GM21619 (cell line): ENCODE data around the gene NEK8.
"Not testable (repeated sequence)": the region's sequence is repeated elsewhere in the genome, so short reads cannot be mapped to it uniquely, and the experiment has no call there.

Experiments used
- ATAC-seq: cut with Tn5 transposase; IDR thresholded peaks from one replicate; pipeline ENCODE4 v1.9.1; 2021; ENCODE audit not compliant: unreplicated experiment

Gene NEK8

DNA sequence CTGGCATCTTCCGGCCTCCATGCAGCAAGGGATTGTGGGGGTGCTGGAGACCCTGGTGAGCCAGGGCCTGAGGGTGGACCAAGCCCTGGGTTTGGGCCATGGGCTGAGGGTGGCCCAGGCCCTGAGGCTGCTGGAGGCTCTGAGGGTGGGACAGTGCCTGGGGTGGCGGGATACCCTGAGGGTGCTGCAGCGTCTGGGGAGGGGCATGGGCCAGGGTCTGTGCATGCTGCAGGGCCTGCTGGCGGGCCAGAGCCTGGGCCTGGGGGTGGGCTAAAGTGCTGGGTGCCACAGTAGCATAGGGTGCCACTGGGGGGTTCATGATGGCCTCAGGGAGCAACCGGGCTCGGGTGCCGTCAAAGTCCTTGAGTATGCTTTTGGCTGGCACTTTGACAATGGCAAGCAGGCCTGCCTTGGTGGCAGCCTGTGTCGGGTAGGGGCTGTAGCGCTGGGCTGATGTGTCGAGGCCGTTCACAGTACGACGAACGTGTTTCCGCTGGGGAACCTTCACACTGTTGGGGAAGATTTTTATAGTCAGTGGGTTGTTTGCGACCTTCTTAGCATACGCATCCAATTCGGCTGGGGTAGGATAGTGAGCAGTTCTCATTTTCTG, 30.8 kb downstream of the NEK8 start:
- ATAC-seq, result no peak

DNA sequence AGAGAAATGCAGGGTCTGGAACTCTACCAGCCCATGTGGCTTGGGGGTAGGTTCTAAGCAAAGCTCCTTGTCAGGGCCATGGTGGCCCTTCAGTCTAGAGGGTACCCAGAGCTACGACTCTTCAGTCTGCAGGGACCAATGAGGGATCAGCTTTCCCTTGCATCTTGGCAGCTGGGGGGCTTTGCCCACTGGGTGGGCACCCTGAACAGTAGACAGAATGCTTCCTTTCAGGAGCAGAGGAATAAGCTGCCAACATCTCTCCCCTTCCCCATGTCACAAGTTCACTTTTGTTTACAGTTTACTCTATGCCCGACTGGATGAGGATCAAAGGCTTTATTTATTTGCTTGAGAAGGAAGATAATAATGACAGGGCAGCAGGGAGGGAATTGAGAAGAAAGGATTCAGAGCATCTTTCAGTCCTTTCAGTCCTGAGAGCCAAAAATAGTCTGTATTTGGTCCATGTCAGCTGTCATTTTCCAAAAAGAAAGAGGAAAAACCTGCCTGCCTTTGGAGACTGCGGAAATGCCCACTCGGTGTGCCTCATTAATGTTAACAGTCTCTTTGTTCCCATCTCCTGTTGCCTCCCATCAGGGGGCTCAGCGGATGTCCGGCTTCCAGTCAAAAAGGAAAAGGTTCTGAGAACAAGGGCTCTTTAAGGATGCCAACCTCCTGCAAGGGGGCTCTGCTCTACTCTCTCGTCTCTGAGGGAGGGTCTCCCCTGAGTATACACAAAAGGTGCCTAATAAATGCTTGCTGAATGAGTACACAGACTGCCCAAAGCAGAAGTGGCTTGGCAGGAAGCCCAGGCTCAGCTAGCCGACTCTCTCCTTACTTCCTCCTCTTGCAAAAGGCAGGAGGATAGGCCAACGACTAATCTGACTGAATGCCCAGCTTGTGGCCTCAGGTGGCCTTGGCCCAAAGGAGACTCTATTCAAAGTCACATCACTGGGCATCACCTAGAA, 32.3 kb downstream of the NEK8 start:
- no peak for ATAC-seq

DNA sequence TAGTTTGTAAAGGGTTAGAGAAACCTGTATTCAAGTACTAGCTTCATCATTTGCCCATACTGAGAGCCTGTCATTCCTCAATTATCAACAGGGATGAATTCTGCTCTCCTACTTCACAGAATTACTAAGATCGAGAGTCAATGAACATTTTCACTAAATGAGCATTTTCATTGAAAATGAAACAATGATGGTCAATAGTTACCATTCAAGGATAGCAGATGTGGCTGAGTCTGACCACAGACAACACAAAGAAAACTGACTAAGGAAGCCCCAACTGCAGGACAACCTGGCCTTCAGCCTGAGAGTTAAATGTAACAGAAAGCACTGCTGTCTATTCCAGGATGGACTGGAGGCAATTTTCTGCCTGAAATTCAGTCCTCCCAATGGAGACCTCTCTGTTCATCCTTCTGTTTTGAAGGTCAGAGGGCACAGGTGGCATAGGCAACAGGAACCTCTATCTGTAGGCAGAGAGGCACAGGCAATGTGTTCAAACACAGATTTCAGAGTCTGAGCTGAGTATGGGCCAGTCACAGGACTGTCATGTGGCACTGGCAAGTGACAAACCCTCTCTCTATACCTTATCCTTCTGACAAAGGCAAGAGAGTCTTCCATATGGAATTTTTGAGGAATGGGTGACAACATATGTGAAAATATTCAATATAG, 34.7 kb downstream of the NEK8 start:
- ATAC-seq, result no peak

DNA sequence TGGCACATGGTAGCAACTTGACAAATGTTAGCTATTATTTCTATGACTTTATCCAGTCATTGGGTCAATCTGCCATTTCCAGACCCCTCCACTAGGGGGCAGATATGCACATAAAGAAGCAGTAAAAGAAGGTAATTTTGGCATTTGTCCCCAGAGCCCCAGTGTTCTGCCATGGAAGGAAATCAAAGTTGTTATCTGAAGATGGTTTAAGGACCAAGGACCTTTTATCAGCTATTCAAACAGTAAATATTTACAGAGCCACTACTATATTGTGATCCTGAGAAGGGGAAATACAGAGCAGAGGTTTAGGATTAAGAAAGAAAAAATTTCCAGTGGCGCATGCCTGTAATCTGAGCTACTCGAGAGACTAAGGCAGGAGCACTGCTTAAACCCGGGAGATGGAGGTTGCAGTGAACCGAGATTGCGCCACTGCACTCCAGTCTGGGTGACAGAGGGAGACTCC, 35.2 kb downstream of the NEK8 start:
- no peak for ATAC-seq

DNA sequence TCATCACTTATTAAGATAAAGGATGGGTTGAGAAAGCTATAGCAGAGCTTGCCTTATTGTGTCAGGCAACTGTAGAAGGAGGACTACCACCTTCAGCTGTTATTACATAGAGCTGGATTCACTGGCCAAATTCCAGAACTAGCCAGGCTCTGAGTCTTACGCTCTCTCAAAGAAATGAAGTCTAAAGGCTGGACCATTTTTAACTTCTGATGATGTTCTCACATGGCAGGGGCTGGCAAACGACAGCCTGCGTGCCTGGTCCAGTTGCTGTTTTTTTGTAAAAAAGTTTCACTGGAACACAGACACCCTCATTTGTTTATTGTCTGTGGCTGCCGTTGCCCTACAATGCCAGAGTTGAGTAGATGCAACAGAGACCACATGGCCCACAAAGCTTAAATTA, 36.5 kb downstream of the NEK8 start:
- no peak for ATAC-seq

DNA sequence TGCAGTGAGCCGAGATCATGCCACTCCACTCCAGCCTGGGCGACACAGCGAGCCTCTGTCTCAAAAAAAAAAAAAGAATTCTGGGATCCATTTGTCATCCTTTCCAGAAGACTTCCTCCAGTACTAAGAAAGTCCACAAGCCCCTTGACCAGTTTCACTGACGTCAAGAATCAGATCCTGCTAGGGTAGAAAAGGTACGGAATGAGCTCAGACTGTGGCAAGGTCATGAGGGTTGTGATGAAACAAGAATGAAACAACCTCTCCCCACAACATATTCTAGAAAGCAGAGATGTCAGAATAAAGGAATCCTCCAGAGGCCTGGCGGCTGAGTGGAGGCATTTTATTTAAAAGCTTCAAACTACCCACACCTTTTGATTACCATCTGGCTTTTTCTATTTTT, 45.1 kb downstream of the NEK8 start:
- no peak for ATAC-seq

DNA sequence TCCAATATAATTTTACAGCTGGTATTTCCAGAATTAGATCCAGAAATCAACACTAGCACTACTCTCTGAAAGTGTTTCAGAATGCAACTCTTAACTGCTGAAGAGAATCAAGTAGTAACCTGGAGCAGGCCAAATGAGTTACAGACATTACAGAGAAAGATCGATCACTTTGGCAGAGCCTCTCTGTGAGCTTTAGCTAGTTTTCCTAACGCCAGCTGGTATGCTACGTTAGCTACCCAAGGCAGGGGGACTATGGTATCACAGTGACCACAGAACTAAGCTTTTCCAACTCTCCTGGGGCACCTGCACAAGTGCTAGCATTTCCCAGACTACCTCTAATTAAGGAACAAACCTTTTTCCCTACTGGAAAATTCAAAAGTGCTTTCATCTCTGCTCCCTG, 45.6 kb downstream of the NEK8 start:
- ATAC-seq, result no peak

DNA sequence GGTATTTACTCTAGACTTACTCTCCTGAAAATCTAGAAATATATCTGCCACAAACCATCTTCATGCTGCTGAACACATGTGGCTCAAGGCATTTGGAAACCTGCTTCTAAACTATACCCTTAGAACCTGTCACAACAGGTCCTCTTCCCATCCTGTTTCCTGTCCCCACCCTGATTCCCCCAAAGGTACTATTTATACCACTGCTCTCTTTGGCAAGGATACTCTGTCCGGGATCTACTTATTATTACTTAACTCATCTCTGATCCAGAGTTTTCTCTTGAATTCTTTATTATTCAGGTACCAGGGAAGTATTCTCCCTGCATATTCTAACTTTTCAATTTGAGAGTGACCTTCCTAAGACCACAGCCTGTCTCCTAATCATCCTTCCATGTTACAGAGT, 48.6 kb downstream of the NEK8 start:
- ATAC-seq, result no peak

DNA sequence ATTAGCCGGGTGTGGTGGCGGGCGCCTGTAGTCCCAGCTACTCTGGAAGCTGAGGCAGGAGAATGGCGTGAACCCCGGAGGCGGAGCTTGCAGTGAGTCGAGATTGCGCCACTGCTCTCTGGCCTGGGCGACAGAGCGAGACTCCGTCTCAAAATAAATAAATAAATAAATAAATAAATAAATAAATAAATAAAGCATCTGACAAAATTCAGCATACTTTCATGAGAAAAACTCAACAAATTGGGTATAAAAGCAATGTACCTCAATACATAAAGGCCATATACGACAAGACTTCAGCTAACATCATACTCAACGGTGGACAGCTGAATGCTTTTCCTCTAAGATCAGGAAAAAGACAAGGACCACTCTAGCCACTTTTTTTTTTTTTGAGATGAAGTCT, 51.0 kb downstream of the NEK8 start:
- ATAC-seq, result not testable (repeated sequence)

DNA sequence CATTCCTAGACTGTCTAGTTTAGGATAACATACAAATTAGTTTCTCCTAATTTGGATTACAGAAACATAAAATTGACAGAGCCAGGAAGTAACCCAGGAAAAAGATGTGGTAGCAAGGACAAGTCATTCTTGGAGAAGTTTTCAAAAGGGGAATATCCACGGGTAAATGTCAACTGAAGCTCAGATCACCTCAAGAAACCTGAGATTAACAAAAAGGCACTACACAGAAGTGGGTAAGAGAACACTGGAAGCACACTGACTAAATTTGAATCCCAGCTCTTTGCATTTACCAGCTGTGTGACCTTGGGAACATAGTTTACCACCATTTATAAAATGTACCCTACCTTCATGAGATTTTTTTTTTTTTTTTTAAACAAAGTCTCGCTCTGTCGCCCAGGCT, 54.6 kb downstream of the NEK8 start:
- ATAC-seq, result no peak

DNA sequence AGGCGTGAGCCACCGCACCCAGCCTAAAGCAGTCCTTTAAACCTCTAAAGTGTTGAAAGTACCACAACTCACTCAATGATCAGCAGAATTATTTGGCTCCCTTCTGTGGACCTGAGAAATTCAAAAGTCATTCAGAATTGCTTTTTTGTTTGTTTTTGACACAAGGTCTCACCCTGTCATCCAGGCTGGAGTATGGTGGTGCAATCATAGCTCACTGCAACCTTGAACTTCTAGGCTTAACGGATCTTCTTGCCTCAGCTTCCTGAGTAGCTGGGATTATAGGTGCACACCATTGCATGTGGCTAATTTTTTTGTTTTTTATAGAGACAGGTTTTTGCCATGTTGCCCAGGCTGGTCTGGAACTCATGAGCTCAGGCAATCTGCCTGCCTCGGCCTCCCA, 59.5 kb downstream of the NEK8 start:
- ATAC-seq, result no peak
